DOHH2 (cell line): ENCODE measurements around the gene PDE8A.

ENCODE experiments used
- EZH2phosphoT487 ChIP-seq: fragments of 200-600 bp; sonication (generic); IDR thresholded peaks from 2 replicates; pipeline ENCODE4 v1.6.1; 2017; ENCODE audit warnings: borderline replicate concordance, mild to moderate bottlenecking, antibody characterized with exemption, low read length, moderate library complexity, mixed read lengths
- TF ChIP-seq, protein P1 (sequence below): fragments of 200-600 bp; sonication (generic); IDR thresholded peaks from one replicate; pipeline ENCODE4 v1.5.1; 2014; ENCODE audit warnings: antibody characterized with exemption, mild to moderate bottlenecking, low read depth, low read length; ENCODE audit not compliant: poor library complexity, severe bottlenecking

DNA sequence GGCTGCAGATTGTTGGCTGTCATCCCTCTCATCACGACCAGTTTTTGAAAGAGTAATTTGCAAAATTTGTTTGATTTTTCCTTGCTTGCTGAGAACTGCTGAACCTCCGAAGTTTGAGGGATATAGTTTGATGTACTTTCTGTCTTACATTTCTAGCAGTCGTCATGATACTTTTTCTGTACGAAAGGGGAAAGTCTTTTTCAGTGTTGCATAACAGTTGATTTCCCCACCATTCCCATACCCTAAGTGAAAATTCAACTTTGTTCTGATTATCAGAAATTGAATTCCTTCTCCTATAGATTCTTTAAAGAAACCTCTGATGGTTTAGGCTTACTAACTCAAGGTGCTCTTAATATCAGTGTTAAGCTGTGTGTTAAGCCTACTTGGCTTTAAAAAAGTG lies 1.6 kb downstream of the PDE8A start:
- TF ChIP-seq, protein P1, sequence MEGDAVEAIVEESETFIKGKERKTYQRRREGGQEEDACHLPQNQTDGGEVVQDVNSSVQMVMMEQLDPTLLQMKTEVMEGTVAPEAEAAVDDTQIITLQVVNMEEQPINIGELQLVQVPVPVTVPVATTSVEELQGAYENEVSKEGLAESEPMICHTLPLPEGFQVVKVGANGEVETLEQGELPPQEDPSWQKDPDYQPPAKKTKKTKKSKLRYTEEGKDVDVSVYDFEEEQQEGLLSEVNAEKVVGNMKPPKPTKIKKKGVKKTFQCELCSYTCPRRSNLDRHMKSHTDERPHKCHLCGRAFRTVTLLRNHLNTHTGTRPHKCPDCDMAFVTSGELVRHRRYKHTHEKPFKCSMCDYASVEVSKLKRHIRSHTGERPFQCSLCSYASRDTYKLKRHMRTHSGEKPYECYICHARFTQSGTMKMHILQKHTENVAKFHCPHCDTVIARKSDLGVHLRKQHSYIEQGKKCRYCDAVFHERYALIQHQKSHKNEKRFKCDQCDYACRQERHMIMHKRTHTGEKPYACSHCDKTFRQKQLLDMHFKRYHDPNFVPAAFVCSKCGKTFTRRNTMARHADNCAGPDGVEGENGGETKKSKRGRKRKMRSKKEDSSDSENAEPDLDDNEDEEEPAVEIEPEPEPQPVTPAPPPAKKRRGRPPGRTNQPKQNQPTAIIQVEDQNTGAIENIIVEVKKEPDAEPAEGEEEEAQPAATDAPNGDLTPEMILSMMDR = no peak
- no peak for TF ChIP-seq EZH2phosphoT487
